Adrenal gland (tissue), 12 donors: ENCODE data around the gene TEX50. TPM values are rescaled to one million over a fixed set of nuclear protein-coding genes. Genes with fewer than 3 reads are reported as not detected.
"Not testable (repeated sequence)": the region's sequence is repeated elsewhere in the genome, so short reads cannot be mapped to it uniquely, and the experiment has no call there.

Experiments used
- DNase-seq, 7 donors: peaks; one replicate each; pipeline ENCODE4 v3.0.0-alpha.2; 2019 to 2020
- H3K27ac ChIP-seq, 5 donors: fragments of 200-600 bp; sonication (generic) in 4 of 5; 1 replicate in 3 of 5; 2 replicates in 2 of 5; pipeline versions ENCODE4 v1.5.1 to v1.8.0; 2016 to 2020; ENCODE audit warnings: mild to moderate bottlenecking in 1 of 5
- H3K27me3 ChIP-seq: fragments of 200-600 bp; 2 replicates; pipeline ENCODE4 v1.8.0; 2021
- H3K36me3 ChIP-seq, 2 donors: fragments of 200-600 bp; replicated peaks in 1 of 2; 1 replicate in 1 of 2; 2 replicates in 1 of 2; pipeline versions ENCODE4 v1.5.1 to v1.8.0; 2018 to 2022
- H3K4me1 ChIP-seq, 2 donors: fragments of 200-600 bp; replicated peaks in 1 of 2; 1 replicate in 1 of 2; 2 replicates in 1 of 2; pipeline versions ENCODE4 v1.5.1 to v1.8.0; 2018 to 2021
- H3K4me3 ChIP-seq, 4 donors: fragments of 200-600 bp; sonication (generic) in 3 of 4; one replicate each; pipeline ENCODE4 v1.5.1; 2016 to 2018
- H3K9me3 ChIP-seq, 3 donors: fragments of 200-600 bp; sonication (generic) in 1 of 3; replicated peaks in 1 of 3; 1 replicate in 2 of 3; 2 replicates in 1 of 3; pipeline versions ENCODE4 v1.5.1 to v1.8.0; 2016 to 2021
- POLR2A ChIP-seq, 2 donors: fragments of 450-650 bp; IDR thresholded peaks; one replicate each; pipeline ENCODE4 v1.6.1; 2017; ENCODE audit warnings: antibody characterized with exemption in 2 of 2, mild to moderate bottlenecking in 2 of 2, moderate library complexity in 1 of 2
- WGBS, 4 donors: extraction: QIAGEN DNeasy Blood & Tissue Kit in 2 of 4; methylation state at CpG; one replicate each; pipeline versions ENCODE4 v1.1.5 to v1.1.7; 2013 to 2017; 5-methylcytosine and 5-hydroxymethylcytosine counted together
- intact Hi-C, 2 donors: fragments of 100-400 bp; cut with DNase I; formaldehyde crosslinking; loops; one replicate each; pipeline versions ENCODE4 v1.14.1 to v1.15.0; 2022 to 2023
- polyA plus RNA-seq, 3 donors: library from polyadenylated mRNA; stranded (reverse); fragments of 200-250 nt in 2 of 3; fragments of 350-450 nt in 1 of 3; fragmentation: Illumina TruSeq in 1 of 3; extraction: RNeasy Lipid Tissue Mini Kit (QIAGEN cat#74804) in 1 of 3; gene quantifications; one replicate each; pipeline ENCODE4 v1.2.3, GENCODE V29; 2013 to 2014
- total RNA-seq, 9 donors: library from RNA; depleted of rRNA in 4 of 9; stranded (reverse); fragments of >200 nt in 4 of 9; fragments of 120-200 nt in 1 of 9; fragmentation: NEBNext Ultra II Directional in 1 of 9; extraction: Animal tissue kit (Norgen Biotek cat#: 25700) in 1 of 9; gene quantifications; one replicate each; pipeline versions ENCODE4 v1.1.0 to v1.2.4, GENCODE V29; 2013 to 2023
- TF ChIP-seq, protein P1 (sequence below), 6 experiments: fragments of 450-650 bp in 4 of 6; fragments of 200-600 bp in 2 of 6; sonication (generic) in 1 of 6; IDR thresholded peaks; 1 replicate in 5 of 6; 2 replicates in 1 of 6; pipeline versions ENCODE4 v1.5.1 to v1.8.0; 2016 to 2021; ENCODE audit warnings: antibody characterized with exemption in 6 of 6, mild to moderate bottlenecking in 2 of 6, moderate library complexity in 1 of 6
- donor health status: healthy with polysubstance abuse.
- donor health status: Bipolar disorder and iron deficiency.
- donor health status: DM: yes; HTN: yes; CAD: no.
- donor health status: DM: no; HTN: no; CAD: no.
- donor health status: DM: no; HTN: no; CAD: no.
- donor health status: DM: yes; HTN: yes; CAD: no.

TEX50 gene
- total and polyA plus RNA-seq, 12 donors, result not detected

DNA sequence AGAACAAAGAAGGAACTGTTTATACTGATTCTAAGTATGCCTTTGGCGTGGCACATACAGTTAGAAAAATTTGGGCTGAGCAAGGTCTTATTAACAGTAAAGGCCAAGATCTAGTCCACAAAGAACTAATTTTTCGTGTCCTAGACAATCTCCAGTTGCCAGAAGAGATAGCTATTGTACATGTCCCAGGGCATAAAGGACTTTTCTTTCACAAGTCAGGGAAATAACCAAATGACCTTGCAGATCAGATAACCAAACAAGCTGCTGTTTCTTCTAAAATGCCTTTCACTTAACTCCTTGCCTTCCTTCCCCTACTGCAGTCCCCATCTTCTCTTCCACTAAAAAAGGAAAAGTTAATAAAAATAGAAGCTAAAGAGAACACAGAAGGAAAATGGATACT lies 4.0 kb downstream of the TEX50 start:
- peak overlapping the region in 2 of 5 donors; percentile 21 to 37 for H3K27ac ChIP-seq
- WGBS, 4 donors, result 26 to 52% (median 30%) methylated on average over 2 of the region's 2 CpGs
- no peaks in the 10 kb centered on the region for H3K9me3 ChIP-seq
- no peaks in the 10 kb centered on the region for H3K27me3 ChIP-seq
- DNase-seq, result no peak
- intact Hi-C loops, result no loop called here
- H3K4me1 ChIP-seq, result peaks cover 5 to 10% of the 10 kb centered on the region in 2 donors
- H3K36me3 ChIP-seq, result no peaks in the 10 kb centered on the region
- no peak overlapping the region for H3K4me3 ChIP-seq
- TF ChIP-seq, protein P1, sequence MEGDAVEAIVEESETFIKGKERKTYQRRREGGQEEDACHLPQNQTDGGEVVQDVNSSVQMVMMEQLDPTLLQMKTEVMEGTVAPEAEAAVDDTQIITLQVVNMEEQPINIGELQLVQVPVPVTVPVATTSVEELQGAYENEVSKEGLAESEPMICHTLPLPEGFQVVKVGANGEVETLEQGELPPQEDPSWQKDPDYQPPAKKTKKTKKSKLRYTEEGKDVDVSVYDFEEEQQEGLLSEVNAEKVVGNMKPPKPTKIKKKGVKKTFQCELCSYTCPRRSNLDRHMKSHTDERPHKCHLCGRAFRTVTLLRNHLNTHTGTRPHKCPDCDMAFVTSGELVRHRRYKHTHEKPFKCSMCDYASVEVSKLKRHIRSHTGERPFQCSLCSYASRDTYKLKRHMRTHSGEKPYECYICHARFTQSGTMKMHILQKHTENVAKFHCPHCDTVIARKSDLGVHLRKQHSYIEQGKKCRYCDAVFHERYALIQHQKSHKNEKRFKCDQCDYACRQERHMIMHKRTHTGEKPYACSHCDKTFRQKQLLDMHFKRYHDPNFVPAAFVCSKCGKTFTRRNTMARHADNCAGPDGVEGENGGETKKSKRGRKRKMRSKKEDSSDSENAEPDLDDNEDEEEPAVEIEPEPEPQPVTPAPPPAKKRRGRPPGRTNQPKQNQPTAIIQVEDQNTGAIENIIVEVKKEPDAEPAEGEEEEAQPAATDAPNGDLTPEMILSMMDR (IDR thresholded peaks at IDR 0.05), result no peak
- TF ChIP-seq POLR2A (IDR thresholded peaks at IDR 0.05), result no peak

DNA sequence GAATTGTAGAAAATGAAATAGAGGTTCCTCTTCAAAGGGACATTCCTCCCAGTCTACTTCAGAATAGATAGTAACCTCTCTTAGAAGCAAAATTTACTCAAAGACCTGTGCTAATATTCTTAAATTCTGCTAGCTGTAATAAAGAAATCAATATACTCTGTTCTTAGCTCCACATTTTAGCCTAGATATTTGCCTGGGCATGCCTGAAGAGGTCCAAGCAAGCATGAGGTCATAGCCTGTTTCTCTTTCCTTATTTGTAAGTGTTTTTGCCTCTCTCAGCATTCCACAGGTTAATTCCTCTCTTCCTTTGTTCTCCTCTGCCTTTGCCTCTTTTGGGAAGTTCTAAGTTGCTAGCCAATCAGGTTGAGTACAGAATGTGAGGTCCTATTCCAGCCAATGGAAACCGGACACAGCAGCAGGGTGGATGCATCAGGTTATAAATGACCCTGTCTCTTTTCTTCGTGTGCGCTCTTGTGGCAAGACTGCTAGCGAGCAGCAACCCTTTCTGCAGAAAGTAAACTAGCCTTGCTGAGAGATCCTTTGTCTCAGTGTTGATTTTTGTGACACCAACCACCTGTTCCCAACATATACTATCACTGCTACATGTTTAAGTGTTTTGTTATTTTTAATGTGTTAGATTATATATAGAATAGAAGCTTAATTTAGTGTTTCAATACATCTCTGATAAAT lies 7.5 kb downstream of the TEX50 start:
- WGBS, 4 donors, result 89 to 96% (median 93%) methylated on average over 4 of the region's 4 CpGs
- intact Hi-C loops, H3K27ac ChIP-seq, H3K4me1 ChIP-seq, H3K4me3 ChIP-seq, H3K36me3 ChIP-seq, DNase-seq, H3K9me3 ChIP-seq, H3K27me3 ChIP-seq: not testable (repeated sequence)

DNA sequence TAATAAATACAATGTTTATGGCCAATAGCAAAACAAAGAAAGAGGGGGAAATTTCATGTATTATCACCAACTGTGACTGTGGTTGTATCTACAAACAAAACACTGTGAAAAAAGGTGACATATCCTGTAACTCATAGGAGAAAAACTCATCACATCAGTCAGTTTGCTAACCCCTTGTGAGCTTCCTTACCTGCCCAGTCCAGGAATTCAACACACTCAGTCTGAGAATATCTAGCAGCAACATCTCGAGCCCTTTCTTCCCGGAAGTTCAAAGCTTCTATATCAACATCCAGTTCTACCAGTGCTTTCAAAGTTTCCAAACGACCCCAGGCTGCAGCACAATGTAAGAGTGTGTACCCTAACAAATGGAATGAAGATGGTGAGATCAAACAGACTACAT lies 11.5 kb downstream of the TEX50 start:
- intact Hi-C loops, result no loop called here

DNA sequence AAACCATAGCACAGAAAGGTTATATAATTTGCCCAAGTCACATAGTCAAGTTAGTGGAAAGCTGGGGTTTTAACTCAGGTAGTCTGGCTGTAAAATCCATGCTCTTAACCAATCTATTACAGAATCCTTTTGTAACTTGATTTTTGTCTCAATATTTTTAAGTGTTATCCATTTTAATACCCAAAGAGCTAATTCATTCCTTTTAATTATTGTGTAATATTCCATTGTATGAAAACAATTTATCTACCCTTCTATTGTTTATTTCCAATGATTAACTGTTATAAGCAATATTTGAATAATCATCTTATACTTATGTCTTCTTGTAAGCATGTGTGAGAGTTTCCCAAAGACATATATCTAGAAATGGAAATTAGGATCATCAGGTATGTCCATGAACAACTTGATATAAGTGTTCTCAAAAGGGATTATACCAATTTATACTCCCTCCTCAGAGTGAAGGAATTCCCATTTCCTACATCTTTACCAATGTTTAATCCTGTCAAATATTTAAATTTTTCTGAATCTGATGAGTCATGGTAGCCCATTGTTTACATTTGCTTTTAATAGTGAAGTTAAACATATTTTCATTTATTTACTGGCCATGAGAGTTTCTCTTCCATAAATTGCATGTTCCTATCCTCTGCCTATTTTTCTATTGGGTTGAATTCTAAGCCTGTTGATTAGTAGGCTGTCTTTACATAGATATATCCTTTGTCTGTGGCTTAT lies 13.9 kb downstream of the TEX50 start:
- Histone ChIP-seq H3K27ac (no peak overlapping the region), H3K4me3 (no peak overlapping the region), H3K4me1 (no peaks in the 10 kb centered on the region), H3K27me3 (no peaks in the 10 kb centered on the region), H3K36me3 (no peaks in the 10 kb centered on the region), H3K9me3 (peaks cover 0 to 4% (median 0%) of the 10 kb centered on the region in 3 donors)
- TF ChIP-seq, protein P1 (IDR thresholded peaks at IDR 0.05), result no peak
- no peak for TF ChIP-seq POLR2A (IDR thresholded peaks at IDR 0.05)
- DNase-seq, result no peak
- intact Hi-C loops, result no loop called here

More for the DNA sequence above, 11.5 kb downstream of the TEX50 start:
- DNase-seq, result no peak
- TF ChIP-seq POLR2A (IDR thresholded peaks at IDR 0.05), result no peak
- 72 to 82% (median 75%) methylated on average over 3 of the region's 3 CpGs for WGBS, 4 donors
- Histone ChIP-seq H3K4me3 (no peak overlapping the region), H3K4me1 (no peaks in the 10 kb centered on the region), H3K27me3 (no peaks in the 10 kb centered on the region), H3K36me3 (no peaks in the 10 kb centered on the region), H3K27ac (no peak overlapping the region), H3K9me3 (peaks cover 0 to 4% (median 0%) of the 10 kb centered on the region in 3 donors)

DNA sequence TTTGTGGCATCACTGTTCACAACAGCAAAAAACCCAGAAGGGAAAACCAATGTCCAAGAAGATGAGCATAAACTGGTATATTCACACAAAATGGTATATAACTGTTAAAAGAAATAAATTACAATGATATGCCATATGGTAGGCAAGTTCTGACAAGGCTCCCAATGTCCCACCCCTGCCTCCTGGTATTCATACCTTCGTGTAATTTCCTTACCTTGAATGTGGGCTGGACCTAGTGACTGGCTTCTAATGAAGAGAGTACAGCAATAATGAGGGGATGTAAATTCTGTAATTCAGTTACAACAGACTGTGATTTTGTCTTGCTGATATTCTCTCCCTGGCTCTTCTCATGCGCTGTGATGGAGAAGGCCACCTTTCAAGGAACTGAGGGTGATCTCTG lies 25.2 kb downstream of the TEX50 start:
- no peaks in the 10 kb centered on the region for H3K9me3 ChIP-seq
- 85 to 94% (median 93%) methylated on average over 2 of the region's 2 CpGs for WGBS, 4 donors
- H3K4me1 ChIP-seq, result no peaks in the 10 kb centered on the region
- no peaks in the 10 kb centered on the region for H3K27me3 ChIP-seq
- H3K36me3 ChIP-seq, result no peaks in the 10 kb centered on the region
- H3K4me3 ChIP-seq, result no peak overlapping the region
- TF ChIP-seq POLR2A (IDR thresholded peaks at IDR 0.05), result no peak
- DNase-seq, result no peak
- H3K27ac ChIP-seq, result no peak overlapping the region
- intact Hi-C loops, result no loop called here
